ENCODE results near the gene ANKRD1. TPM values are rescaled to one million over a fixed set of nuclear protein-coding genes. Genes with fewer than 3 reads are reported as not detected.

Gene ANKRD1
- total RNA-seq, result 7.0 and 12.9 TPM in 2 replicates

GRCh38 chr10:90920986-90921666 lies at the start of gene ANKRD1:
Gene ANKRD1, minus strand, starts transcription at chr10:90921087. Its CDS starts 60 bp downstream, at chr10:90921027.

DNA sequence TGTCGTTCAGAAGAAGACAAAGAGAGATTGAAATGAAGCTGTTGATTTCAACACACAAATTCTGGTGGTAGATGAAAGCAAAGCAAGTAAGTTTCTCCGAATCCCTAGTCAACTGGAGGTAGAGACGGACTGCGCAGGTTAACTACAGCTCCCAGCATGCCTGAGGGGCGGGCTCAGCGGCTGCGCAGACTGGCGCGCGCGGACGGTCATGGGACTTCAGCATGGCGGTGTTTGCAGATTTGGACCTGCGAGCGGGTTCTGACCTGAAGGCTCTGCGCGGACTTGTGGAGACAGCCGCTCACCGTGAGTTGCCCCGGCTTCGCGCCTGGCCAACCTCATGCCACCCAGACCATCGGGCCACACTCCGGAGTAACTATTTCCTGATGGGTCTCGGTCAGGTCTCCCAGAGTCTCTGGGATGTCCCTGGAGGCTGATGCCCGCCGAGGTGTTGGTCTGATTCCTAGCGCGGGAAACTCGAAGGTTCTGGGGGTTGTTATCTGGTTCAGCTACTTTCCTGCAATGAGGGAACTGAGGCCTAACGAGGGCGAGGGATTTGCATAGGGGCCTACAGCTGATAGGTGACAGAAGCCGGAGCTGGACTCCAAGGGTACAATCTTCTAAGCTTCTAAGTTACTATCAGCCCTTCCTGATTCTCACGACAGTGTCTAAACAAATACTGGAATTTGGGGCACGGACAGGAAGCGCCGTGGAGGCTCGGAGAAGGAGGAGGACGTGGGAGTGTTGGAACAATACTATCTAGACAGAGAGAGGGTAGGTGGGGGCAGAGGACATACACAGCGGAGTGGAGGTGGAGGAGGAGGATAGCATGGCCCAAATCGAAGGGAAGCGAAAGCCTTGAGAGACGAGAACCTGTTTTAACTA lies 48.9 kb downstream of the ANKRD1 start, which contains the start of gene RPP30:
TSS of gene RPP30 (plus strand) at position 209 of the 882 bp plus-strand sequence. CDS start at position 222, 13 bp downstream.

Small RNA genes within 50 kb of the gene (small RNA-seq; reads per million reads assigned to genes)
- gene RF00019 (ENCODE audit: low replicate concordance) (not detected), gene RNU6-740P (ENCODE audit: low replicate concordance) (not detected)

Other genes with a start within 250 kb of the ANKRD1 start
- 13.5 and 18.2 TPM in 2 replicates for gene HTR7, start 63.0 kb downstream of the ANKRD1 start, total RNA-seq
- 20.6 and 53.1 TPM in 2 replicates for gene RPP30, start 49.1 kb downstream of the ANKRD1 start, total RNA-seq